Measurements from ENCODE around the gene FGG. TPM values are rescaled to one million over a fixed set of nuclear protein-coding genes. Genes with fewer than 3 reads are reported as not detected.

The FGG gene
- total RNA-seq, 1 donor from 2014 or later: 515 TPM

DNA sequence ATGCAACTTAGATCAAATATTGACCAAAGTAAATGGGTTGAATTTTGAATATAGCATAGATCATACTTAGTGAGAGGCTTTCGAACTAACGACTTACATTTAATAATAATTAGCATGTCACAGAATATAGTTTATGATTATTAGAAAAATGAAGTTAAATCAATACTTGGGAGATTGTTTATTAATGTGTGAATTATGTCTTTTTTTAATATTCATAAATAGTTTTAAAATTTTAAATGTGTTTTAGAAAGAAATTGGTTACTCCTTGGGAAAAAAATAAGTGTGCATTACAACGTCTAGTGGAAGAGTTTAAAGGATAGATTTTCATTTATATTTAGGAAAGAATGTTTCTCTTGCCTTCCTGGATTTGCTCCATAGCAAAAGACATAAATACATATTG, 29.2 kb downstream of the FGG start:
- peaks cover 3% of the 10 kb centered on the region for H3K27me3 ChIP-seq

DNA sequence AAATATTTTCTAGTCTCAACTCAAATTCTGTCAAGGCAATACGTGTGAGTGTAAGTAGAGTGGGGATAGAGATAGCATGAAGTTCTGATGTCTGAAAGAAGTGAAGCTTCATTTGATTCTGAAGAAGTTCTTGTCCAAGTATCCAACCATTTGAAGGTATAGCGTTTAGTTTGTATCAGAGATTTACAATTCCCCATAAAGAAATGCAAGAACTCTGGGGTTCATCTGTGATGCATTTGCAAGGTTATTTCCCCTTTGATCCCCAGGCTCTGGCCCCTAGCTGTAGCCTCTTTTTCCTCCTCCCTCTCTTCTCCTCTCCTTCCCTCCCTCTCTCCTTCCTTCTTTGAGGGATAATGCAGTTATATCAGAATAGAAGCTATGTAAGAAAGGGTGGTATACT, 29.7 kb downstream of the FGG start:
- no peak for ATAC-seq
- Histone ChIP-seq H3K9me3 (no peaks in the 10 kb centered on the region), H3K27me3 (peaks cover 3% of the 10 kb centered on the region), H3K4me3 (no peak overlapping the region), H3K36me3 (no peaks in the 10 kb centered on the region), H3K27ac (no peak overlapping the region), H3K4me1 (no peaks in the 10 kb centered on the region)
- TF ChIP-seq, protein P1, sequence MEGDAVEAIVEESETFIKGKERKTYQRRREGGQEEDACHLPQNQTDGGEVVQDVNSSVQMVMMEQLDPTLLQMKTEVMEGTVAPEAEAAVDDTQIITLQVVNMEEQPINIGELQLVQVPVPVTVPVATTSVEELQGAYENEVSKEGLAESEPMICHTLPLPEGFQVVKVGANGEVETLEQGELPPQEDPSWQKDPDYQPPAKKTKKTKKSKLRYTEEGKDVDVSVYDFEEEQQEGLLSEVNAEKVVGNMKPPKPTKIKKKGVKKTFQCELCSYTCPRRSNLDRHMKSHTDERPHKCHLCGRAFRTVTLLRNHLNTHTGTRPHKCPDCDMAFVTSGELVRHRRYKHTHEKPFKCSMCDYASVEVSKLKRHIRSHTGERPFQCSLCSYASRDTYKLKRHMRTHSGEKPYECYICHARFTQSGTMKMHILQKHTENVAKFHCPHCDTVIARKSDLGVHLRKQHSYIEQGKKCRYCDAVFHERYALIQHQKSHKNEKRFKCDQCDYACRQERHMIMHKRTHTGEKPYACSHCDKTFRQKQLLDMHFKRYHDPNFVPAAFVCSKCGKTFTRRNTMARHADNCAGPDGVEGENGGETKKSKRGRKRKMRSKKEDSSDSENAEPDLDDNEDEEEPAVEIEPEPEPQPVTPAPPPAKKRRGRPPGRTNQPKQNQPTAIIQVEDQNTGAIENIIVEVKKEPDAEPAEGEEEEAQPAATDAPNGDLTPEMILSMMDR (IDR thresholded peaks at IDR 0.05): no peak
- intact Hi-C loops (cut with DNase I): no loop called here
- DNase-seq: no peak

More for the DNA sequence above, 29.2 kb downstream of the FGG start:
- no peaks in the 10 kb centered on the region for H3K9me3 ChIP-seq
- no peak for DNase-seq
- TF ChIP-seq, protein P1 (IDR thresholded peaks at IDR 0.05): no peak
- no peak overlapping the region for H3K27ac ChIP-seq
- intact Hi-C loops (cut with DNase I): no loop called here
- no peak for ATAC-seq
- H3K36me3 ChIP-seq: no peaks in the 10 kb centered on the region
- no peaks in the 10 kb centered on the region for H3K4me1 ChIP-seq
- H3K4me3 ChIP-seq: no peak overlapping the region

DNA sequence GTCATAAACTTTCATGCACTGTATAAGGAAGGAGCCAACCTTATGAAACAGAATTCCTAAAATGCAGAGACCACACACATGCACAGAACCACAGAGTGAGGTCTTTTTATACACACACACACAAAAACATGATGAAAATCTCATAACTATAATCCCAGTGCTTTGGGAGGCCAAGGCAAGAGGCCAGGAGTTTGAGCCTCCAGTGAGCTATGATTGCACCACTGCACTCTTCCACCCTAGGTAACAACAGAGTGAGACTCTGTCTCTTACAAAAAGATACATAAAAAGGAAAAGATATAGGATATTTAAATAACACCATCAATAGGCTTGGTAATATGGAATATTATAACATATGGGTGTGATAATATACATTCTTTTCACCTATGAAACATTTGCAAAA, 32.5 kb downstream of the FGG start:
- peaks cover 9% of the 10 kb centered on the region for H3K27me3 ChIP-seq
- H3K4me1 ChIP-seq: no peaks in the 10 kb centered on the region
- no peak for DNase-seq
- H3K4me3 ChIP-seq: no peak overlapping the region
- H3K27ac ChIP-seq: no peak overlapping the region
- TF ChIP-seq, protein P1 (IDR thresholded peaks at IDR 0.05): no peak
- intact Hi-C loops (cut with DNase I): no loop called here
- no peaks in the 10 kb centered on the region for H3K9me3 ChIP-seq
- H3K36me3 ChIP-seq: no peaks in the 10 kb centered on the region
- ATAC-seq: no peak

DNA sequence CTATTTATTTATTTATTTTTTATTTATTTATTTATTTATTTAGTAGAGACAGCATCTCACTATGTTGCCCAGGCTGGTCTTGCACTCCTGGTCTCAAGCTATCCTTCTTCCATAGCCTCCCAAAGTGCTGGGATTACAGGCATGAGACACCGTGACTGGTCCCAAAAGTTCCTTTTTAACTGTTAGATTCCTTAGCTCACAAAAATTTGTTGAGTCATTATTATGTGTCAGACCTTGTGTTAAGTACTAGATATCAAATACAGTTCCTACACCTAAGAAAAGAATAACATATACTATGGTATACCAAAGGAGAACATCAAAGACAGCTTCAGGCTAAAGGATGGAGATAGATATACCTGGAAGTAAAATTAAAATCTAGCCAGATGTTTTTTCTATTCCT, 33.5 kb downstream of the FGG start:
- ATAC-seq: no peak
- TF ChIP-seq, protein P1 (IDR thresholded peaks at IDR 0.05): no peak
- intact Hi-C loops (cut with DNase I): no loop called here
- Histone ChIP-seq H3K27ac (no peak overlapping the region), H3K4me1 (no peaks in the 10 kb centered on the region), H3K36me3 (no peaks in the 10 kb centered on the region), H3K9me3 (no peaks in the 10 kb centered on the region), H3K4me3 (no peak overlapping the region), H3K27me3 (peaks cover 9% of the 10 kb centered on the region)
- DNase-seq: no peak

DNA sequence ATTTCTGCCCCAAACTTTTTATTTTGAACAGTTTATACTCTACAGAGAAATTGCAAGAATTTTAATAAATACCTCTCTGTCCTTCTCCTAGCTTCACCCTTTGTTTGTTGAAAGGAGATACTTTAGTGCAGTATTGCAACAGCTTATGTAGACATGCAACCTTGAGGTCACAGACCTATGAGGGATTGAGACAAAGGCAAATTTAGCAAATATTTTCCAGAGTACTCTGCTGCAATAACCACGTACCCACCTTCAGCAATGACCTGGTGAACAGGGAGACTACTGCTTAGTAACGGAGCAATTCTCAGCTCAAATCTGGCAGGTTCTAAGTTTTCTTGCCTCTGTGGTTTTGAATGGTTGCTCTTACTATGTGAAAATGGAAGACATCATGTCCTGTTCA, 35.1 kb downstream of the FGG start:
- Histone ChIP-seq H3K9me3 (no peaks in the 10 kb centered on the region), H3K27me3 (peaks cover 9% of the 10 kb centered on the region), H3K4me3 (no peak overlapping the region), H3K36me3 (no peaks in the 10 kb centered on the region), H3K4me1 (no peaks in the 10 kb centered on the region), H3K27ac (no peak overlapping the region)
- intact Hi-C loops (cut with DNase I): no loop called here
- TF ChIP-seq, protein P1 (IDR thresholded peaks at IDR 0.05): no peak
- DNase-seq (no peak), ATAC-seq (no peak)

DNA sequence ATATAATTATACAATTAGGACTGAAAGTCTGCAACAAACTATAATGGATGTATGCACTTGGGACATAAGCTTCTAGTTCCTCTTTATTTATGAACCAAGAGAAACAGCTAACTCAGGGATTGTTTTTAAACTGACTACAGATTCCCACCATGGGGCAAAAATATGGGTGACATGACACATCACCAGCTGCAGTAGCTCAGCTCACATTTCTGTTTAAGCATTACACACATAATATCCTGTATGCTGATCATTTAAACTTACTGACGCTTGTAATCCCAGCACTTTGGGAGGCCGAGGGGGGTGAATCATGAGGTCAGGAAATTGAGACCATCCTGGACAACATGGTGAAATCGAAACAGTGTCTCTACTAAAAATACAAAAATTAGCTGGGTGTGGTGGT, 38.1 kb downstream of the FGG start:
- Histone ChIP-seq H3K9me3 (no peaks in the 10 kb centered on the region), H3K27ac (no peak overlapping the region), H3K36me3 (no peaks in the 10 kb centered on the region), H3K27me3 (peaks cover 9% of the 10 kb centered on the region), H3K4me1 (no peaks in the 10 kb centered on the region), H3K4me3 (no peak overlapping the region)
- intact Hi-C loops (cut with DNase I): no loop called here
- ATAC-seq (no peak), DNase-seq (no peak)
- TF ChIP-seq, protein P1 (IDR thresholded peaks at IDR 0.05): no peak
